Stromal cell of bone marrow (primary cell): ENCODE results near the gene KHNYN.
A peak's percentile ranks its signal among the peaks of the same experiment; 100 is the strongest.
"Not testable (repeated sequence)": the region's sequence is repeated elsewhere in the genome, so short reads cannot be mapped to it uniquely, and the experiment has no call there.

ENCODE experiments used
- DNase-seq: peaks from one replicate; pipeline ENCODE4 v3.0.0-alpha.2; 2012; ENCODE audit warnings: low read depth

Gene KHNYN

DNA sequence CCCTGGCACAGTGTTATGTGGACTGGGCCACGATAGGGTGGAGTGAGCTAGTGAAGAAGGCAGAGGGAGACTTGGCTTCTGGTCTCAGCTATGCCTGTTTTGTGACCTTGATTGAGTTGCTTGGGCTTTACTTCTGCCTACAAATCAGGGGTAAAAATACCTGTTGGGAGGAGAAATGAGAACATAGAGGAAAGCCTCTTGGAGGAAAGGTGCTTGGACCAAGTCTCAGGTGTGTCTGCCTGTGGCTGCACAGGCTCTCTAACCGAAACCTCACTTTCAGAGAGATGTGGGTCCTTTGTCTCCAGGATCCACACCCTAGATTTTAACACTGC is 7.9 kb downstream of the KHNYN start:
- no peak for DNase-seq

DNA sequence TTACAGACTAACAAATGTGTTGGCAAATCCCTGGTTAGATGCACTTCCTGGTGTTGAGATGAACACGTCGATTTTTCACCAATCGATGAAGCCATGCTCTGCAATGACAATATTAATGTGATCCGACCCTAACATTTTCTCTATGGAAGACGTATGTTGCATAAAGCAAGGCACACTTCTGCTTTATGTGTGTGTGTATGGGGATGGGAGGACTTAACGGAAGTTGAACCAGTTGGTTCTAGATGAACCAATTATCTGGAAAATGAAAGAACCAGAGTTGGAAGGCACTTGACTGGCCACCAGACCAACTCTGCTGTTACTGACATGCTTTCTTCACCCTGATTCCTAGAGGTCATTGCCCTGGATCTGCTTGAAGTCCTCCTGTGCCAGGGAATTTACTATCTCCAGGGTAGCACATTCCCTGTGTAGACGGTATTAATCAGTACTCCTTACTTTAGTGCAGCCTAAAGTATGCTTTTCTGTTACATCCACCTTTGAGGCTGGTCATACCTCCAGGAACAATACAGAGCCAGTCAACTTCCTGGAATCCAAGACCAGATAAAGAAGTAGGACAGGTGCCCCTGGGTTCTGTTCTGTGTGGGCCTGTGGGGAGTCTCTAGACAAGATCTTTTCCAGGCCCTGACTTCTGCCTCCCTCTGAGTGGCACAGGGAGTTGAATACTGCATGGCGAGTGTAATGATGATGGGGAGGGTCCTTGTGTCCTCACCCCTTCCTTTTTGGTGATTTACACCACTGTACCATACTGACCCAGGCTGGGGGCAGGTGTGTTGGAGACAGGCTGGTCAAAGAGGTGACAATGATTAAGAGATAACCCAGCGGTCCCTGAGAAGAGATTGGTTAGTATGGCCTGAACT is 8.7 kb downstream of the KHNYN start:
- DNase-seq, result no peak

DNA sequence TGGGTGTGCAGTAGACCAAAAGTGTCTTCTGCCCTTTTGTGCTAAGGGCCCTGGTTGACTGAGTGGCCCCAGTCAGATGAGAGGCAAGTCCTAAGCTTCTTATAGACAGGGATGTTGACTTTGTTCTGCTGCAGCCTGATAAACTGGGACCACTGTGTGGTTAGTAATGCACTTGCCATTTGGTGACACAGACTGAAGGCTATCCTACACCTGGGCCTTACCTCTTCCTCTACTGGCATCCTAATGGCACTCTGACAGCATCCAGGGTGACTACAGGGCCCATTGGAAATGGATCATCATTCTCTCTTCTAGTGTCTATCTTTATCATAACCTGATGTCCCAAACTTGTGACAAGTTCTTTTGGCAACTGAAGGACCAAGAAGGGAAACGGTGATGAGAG is 9.5 kb downstream of the KHNYN start:
- no peak for DNase-seq

DNA sequence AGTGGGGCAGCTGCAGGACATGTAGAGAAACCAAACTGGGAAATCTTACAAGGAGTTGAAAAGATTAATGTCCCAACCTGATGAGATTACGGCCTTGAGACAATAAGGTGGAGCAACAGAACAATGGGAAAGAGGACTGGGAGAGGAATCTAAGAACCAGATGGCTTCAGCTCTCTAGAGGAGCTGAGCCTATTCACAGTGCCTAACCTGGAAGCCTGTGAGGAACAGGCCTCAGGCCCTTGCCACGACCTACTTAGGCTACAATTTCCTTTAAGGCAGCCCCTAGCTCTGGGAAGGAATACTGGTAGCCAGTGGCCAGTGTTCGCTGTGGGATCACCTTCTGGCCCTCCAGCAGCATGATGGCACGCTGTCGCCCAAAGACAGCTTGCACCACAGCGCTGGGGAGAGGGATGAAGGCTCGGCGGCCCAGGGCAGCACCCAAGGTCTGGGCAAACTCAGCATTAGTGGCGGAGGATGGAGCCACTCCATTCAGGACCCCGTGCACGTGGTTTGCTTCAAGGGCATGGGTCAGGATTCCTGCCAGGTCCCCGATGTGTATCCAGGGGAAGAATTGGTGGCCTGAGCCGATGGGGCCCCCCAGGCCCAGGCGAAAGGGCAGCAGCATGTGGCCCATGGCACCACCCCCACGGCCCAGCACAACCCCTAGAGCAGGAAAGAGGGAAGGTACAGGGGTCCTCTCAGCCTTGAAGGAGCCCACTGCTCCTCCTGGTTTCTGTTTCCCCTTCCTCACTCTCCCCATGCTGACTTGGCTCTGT is 10.3 kb downstream of the KHNYN start:
- DNase-seq, result no peak

DNA sequence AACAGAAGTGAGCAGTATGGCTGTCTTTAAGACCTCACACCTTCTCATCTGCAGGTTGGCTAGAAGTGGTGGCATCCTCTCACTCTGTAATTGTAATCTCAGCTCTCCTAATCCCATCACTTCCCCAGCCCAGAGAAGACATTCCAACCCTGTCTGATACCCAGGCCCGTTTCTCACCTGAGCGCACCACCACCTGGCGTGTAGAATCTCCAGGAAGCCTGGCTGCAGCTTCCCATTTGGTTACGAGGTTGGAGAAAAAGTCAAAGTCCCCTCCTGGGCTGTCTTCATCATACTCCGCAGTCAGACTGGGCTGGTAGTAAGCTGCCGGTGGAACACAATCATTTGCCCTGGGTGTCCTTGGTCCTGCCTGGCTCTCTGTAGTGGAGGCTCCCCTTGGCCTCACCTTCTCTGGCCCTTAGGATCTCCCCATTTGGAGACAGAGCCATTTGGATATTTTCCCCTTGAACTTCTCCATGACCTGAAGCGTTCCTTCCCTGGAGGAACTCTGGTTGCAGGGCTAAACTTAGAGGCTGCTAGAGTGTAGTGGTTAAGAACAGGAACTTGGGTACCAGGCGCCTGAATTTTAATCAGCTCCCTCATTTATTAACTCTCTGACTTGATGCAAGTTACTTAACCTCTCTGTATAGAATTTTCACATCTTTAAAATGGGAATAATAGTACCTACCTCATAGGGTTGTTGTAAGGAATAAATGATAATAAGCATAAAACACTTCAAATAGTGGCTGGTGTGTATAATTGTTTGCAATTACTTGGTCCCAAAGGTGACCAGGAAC is 11.0 kb downstream of the KHNYN start:
- DNase-seq, result no peak

DNA sequence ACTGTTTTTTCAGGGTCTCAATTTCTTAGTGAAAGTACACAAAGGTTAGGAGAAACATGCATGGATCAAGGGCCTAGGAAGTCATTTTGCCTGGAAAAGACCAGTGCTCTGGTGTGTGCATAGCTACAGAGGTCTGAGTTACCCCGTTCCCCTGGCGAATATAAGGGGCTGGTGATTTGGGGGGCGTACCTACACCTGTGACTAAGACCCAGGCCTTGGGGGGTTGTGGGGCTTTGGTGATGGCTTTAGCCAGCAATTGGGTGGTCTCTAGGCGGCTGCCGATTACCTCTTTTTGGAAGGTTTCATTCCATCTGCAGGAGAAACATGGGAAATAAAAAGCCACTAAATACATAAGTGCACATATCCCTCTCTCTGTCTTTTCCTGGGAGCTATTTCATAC is 11.7 kb downstream of the KHNYN start:
- no peak for DNase-seq

DNA sequence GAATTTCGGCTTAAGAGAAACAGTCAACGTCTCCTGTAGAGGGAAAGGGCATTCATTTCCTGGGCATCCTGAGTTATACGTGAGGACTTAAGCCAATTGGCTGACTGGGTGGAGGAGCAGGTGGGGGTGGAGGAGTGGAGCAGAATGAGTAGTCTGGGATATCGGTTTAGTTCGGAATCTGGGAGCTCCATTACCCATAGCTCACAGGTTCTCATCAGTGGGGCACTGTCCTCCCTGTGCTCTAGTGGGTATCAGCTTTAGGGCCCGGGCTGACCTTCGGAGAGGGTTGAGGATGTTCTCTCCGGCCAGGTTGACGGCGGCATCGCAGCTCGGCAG is 12.1 kb downstream of the KHNYN start:
- DNase-seq, result no peak

DNA sequence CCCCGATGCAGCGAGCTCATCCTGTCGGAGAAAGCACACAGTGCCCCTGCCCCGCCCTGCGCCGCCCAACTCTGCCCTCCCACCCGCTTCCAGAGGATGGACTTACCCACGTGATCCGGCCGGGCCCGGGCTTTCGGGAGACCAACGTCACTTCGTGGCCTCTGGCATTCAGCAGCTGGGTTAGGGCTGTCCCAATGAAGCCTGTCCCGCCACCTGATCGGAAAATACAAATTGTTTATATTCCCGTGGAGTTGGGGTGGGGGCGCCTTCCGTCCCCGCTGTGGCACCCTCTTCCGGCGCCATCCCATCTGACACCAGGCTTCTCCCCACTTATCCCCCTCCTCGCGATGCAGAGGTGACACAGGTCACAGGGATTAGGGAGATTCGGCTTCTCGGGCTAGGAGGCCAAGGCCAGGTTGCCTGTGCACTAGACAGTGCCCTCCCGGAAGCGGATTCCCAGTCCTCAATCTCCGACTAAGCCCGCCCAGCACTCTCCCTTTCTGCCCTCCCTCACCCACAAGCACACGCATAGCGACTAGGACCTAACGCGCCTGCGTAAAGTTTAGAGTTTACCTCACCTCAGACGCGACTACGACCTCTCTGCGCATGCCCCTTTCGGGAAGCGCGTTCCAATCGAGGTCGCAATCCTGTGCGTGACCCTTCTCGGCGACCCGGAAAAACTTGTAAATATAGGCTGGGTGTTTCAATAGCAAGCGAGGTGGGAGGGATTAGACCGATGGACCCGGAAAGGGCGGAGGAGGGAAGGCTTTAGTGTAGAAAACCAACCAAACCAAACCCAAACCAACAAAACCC is 12.7 kb downstream of the KHNYN start, which contains the start of gene SDR39U1:
Gene SDR39U1 (minus strand): TSS at position 537 of the 813 bp plus-strand sequence. CDS start 7 bp downstream, at position 530.
- peak; percentile 99 for DNase-seq

DNA sequence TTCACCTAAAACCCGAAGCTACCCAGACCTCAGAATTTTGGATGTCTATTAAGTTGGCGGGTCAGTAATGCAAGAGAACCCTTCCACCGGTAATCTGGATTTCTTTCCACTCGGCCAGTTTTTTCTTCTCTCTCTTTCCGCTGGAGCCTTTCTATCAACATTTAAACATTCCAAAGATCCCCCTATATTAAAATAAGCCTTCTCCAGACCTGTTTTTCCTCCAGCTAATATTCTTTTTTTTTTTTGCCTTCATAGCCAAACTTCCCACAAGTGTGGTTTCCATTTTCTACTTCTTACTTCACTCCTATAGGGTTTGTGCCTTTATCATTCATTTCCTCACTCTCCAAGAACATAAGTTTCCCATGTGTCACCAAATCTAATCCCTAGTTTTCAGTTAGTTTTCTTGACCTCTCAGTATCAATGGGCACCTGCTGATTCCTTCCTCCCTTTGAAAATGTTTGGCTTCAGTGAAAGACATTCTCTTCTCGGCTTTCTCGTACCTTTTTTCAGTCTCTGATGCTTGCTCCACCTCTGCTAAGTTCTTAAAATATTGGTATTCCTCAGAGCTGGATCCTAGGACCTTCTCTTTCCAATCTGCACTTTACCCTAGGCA is 13.4 kb downstream of the KHNYN start:
- DNase-seq, result no peak

DNA sequence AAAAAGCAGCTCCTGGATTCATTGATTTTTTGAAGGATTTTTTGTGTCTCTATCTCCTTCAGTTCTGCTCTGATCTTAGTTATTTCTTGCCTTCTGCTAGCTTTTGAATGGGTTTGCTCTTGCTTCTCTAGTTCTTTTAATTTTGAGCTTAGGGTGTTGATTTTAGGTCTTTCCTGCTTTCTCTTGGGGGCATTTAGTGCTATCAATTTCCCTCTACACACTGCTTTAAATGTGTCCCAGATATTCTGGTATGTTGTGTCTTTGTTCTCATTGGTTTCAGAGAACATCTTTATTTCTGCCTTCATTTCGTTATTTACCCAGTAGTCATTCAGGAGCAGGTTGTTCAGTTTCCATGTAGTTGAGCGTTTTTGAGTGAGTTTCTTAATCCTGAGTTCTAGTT is 21.1 kb downstream of the KHNYN start:
- DNase-seq, result not testable (repeated sequence)

DNA sequence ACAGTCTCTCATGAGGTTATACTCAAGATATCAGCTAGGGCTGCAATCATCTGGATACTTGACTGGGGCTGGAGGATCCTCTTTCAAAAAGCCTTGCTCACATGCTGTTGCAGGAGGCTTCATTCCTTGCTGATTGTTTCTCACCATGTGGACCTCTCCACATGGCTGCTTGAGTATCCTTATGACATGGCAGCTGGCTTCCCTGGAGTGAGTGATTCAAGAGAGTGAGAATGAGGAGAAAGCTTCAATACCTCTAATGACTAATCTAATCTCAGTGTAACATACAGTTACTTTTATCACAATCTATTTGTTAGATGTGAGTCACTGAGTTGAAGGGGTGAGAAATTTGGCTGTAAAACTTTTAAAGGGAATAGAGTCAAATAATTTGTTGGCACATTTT is 27.2 kb downstream of the KHNYN start:
- no peak for DNase-seq

DNA sequence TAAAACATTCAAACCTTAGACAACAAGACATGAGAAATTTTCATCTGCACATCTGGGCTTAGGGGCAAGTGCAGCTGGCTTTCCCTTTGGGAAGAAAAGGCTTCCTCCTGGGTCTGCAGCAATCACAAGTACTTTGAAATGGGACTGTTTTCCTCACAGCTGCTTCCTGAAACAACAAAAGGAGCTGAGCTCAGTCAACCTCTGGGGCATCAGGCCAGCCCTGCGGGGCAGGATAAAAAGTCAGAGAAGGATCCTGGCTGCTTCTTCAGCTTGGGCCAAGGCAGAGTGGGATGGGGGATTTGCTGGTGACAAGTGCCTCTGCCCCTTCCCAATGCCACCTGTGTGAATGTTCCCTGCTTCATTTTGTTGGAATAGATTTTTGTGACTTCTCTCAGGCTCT is 29.0 kb downstream of the KHNYN start:
- no peak for DNase-seq

DNA sequence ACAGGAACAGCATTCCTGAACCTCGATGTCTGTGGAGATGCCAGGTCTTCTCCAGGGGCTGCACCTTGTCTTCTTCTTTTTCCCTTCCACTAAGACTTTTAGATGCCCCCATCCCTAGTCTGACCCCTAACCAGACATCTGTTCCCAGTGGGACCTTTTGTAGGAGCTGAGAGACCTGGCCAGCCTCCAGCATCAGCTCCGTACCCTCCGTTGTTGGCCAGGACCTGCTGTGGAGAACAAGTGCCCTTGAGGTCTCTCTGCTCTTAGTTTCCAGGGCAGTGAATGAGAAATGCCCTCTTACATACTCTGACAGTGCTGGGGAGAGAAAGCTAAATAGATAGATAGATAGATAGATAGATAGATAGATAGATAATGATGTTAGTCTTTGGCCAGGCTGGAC is 29.6 kb downstream of the KHNYN start:
- no peak for DNase-seq

DNA sequence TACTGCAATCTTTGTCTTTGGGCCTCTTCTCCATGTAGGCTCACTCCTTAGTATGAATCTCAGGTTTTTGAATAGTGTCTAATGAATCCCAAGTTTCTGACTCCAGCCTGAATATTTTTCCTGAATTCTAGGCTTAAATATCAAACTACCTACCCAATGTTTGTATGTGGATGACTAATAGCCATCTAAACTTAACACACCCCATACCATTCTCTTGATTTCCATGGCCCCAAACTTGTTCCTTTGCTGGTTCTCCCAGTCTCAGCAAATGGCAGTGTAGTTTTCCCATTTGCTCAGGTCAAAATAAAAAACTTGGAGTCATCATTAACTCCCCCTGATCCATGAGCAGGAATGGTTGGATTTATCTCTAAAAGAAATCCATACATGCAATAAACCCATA is 31.6 kb downstream of the KHNYN start:
- DNase-seq, result no peak

DNA sequence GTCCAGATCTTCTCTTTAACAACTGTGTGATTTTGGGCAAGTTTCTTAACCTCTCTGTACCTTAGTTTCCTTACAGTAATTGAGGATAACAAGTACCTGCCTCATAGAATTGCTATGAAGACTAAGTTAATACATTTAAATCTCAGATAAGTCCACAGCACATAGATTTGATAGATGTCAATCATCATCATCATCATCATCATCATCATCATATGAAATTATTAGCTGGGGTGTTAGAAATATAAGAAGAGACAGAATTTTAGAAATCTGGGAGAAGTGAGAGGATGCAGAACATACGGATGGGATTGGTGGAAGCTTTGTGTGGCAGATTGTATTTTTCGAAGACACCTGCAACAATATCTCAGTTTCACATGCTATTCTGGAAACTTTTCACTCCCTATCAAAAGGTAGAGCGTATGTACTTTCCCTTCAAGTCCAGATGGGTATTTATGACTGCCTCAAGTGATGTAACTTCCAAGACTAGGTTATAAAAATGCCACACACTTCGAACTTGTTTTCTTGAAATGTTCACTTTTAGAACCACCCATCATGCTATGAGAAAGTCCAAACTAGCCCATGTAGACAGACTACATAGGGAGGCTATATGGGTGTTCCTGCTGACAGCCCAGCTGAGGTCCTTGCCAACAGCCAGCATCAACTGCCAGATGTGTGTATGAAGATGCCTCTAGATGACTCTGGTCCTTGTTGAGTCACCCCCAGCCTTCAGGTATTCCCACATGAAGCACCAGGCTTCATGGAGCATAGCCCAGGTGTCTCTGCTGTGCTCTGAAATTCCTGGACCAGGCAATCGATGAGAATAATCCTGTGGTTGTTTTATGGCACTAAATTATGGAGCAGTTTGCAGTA is 33.5 kb downstream of the KHNYN start:
- no peak for DNase-seq

DNA sequence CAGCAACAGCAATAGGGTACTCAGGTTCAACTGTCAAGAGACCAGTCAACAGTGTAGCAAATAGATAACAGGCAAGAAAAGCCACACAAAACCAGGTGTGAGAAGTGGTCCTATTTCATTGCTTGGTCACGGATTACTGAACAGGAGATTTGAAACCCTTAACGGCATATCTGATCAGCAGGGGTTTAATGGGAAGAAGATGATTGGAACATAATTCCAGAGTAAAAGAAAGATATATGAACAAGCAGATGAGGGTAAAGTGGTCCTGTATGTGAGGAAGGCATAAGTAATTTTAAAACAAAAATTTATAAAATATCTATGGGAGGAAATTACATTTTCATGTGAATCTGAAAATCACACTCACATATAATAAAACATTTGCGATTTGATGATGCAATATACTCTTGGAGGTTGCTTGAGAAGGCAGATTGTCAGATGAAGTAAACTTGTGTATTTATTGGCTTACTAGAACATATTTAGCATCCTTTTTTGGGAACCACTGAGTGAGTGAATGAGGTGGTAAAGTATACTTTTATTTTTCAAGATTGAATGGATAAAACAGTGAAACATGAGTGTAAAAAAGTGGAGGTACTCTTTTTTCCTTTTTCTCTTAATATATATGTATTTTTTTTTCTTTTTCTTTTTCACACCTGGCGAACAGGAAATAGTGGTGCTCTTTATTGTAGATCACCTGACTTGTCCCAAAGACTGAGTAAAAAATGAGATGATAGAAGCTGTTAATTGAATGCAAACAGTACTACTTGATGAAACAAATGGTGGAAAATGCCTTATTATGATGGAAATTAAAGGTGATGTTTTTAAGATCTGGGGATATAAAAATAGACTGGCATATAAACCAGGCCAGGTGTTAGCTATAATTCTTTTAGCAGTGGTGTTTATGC is 34.4 kb downstream of the KHNYN start:
- DNase-seq, result no peak

DNA sequence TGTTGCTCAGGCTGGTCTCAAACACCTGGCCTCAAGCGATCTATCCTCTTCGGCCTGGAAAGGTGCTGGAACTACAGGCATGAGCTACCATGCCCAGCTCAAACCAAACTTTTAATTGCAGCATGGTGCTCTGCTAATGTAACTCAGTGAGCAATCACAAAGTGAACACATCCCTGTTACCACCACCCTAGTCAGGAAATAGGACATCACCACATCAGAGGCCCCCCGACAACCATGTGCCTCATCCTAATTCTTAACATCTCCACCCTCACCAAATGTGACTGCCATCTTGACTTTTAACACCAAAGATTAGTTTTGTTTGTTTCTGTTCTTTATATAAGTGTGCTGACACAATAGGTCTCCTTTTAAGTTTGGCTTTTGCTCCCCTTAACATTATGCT is 35.6 kb downstream of the KHNYN start:
- DNase-seq, result no peak

DNA sequence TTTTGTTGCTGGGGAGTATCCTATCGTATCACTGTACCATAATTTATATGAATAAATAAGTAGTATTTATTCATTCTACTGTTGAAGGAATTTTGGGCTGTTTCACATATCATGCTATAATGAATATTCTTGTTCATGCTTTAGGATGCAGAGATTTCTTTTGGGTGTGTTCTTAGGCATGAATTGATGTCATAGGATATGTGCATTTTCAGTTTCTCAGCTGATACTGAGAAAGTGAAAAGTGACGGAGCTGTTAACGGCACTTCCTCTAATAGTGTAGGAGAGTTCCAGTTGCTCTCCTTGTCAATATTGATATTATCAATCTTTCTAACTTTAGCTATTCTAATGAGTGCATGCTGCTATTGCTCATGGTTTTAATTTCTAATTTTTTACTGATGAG is 36.1 kb downstream of the KHNYN start:
- DNase-seq, result no peak

DNA sequence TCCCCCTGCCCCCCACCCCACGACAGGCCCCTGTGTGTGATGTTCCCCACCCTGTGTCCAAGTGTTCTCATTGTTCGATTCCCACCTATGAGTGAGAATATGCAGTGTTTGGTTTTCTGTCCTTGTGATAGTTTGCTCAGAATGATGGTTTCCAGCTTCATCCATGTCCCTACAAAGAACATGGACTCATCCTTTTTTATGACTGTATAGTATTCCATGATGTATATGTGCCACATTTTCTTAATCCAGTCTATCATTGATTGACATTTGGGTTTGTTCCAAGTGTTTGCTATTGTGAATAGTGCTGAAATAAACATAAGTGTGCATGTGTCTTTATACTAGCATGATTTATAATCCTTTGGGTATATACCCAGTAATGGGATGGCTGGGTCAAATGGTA is 40.7 kb downstream of the KHNYN start:
- DNase-seq, result not testable (repeated sequence)
